DND-41 (cell line): ENCODE data around the gene C19orf33.

Experiments
- CTCF ChIP-seq: IDR thresholded peaks from 2 replicates; pipeline ENCODE4 v1.5.1; 2012; ENCODE audit warnings: borderline replicate concordance, low read length, moderate library complexity, mild to moderate bottlenecking; ENCODE audit not compliant: poor library complexity, severe bottlenecking; ENCODE audit errors: extremely low read depth
- EZH2 ChIP-seq: IDR thresholded peaks from 3 replicates; pipeline ENCODE4 v1.6.1; 2012; ENCODE audit warnings: borderline replicate concordance, low read depth, mild to moderate bottlenecking, moderate library complexity, low read length, inconsistent platforms; ENCODE audit not compliant: severe bottlenecking

GRCh38 chr19:38304352-38304865 lies 358 bp downstream of the C19orf33 start:
- TF ChIP-seq CTCF (no peak), EZH2 (no peak)
